HG03442 (cell line): ENCODE results near the gene CAGE1.
A peak's percentile ranks its signal among the peaks of the same experiment; 100 is the strongest.
"Not testable (repeated sequence)": the region's sequence is repeated elsewhere in the genome, so short reads cannot be mapped to it uniquely, and the experiment has no call there.

Experiments
- ATAC-seq: cut with Tn5 transposase; IDR thresholded peaks from one replicate; pipeline ENCODE4 v1.9.1; 2021; ENCODE audit warnings: mild to moderate bottlenecking, moderate library complexity; ENCODE audit not compliant: unreplicated experiment

CAGE1 gene

GRCh38 chr6:7341271-7341670, 48.3 kb downstream of the CAGE1 start:
- no peak for ATAC-seq

- not testable (repeated sequence) for ATAC-seq
These were observed 50.4 kb downstream of the CAGE1 start for GRCh38 chr6:7339007-7339732.

GRCh38 chr6:7338031-7338430, 51.5 kb downstream of the CAGE1 start:
- ATAC-seq, result no peak

- no peak for ATAC-seq
These were observed 54.0 kb downstream of the CAGE1 start for GRCh38 chr6:7335519-7335918.

GRCh38 chr6:7334685-7335084, 54.9 kb downstream of the CAGE1 start:
- ATAC-seq, result no peak

- ATAC-seq, result no peak
These were observed 57.3 kb downstream of the CAGE1 start for GRCh38 chr6:7332090-7332745.

- no peak for ATAC-seq
These were observed 58.1 kb downstream of the CAGE1 start for GRCh38 chr6:7331452-7331851.

- no peak for ATAC-seq
These were observed 61.3 kb downstream of the CAGE1 start for GRCh38 chr6:7328243-7328642.

GRCh38 chr6:7325750-7326149, 63.8 kb downstream of the CAGE1 start:
- ATAC-seq, result no peak

GRCh38 chr6:7324520-7324919, 65.0 kb downstream of the CAGE1 start:
- ATAC-seq, result peak; percentile 83

GRCh38 chr6:7323074-7323473, 66.5 kb downstream of the CAGE1 start:
- no peak for ATAC-seq

- not testable (repeated sequence) for ATAC-seq
These were observed 67.7 kb downstream of the CAGE1 start for GRCh38 chr6:7321866-7322265.

- ATAC-seq, result not testable (repeated sequence)
These were observed 70.1 kb downstream of the CAGE1 start for GRCh38 chr6:7319406-7319805.

- ATAC-seq, result no peak
These were observed 72.0 kb downstream of the CAGE1 start for GRCh38 chr6:7317538-7317937.

- no peak for ATAC-seq
These were observed 72.6 kb downstream of the CAGE1 start for GRCh38 chr6:7316658-7317533.

- ATAC-seq, result no peak
These were observed 73.6 kb downstream of the CAGE1 start for GRCh38 chr6:7315948-7316365.

- ATAC-seq, result not testable (repeated sequence)
These were observed 74.2 kb downstream of the CAGE1 start for GRCh38 chr6:7315087-7315947.

- no peak for ATAC-seq
These were observed 75.1 kb downstream of the CAGE1 start for GRCh38 chr6:7314414-7314813.

GRCh38 chr6:7313505-7314165, 75.9 kb downstream of the CAGE1 start:
- no peak for ATAC-seq
